Suprapubic skin (tissue), 4 donors: Measurements from ENCODE around the gene DUOXA1. TPM values are rescaled to one million over a fixed set of nuclear protein-coding genes. Genes with fewer than 3 reads are reported as not detected.

Experiments
- DNase-seq, 2 donors: peaks; one replicate each; pipeline ENCODE4 v3.0.0-alpha.2; 2019; ENCODE audit warnings: low spot score in 2 of 2
- H3K27ac ChIP-seq: fragments of 200-600 bp; sonication (generic); one replicate; pipeline ENCODE4 v1.5.1; 2019
- H3K27me3 ChIP-seq: fragments of 200-600 bp; sonication (generic); one replicate; pipeline ENCODE4 v1.5.1; 2019
- H3K36me3 ChIP-seq: fragments of 200-600 bp; sonication (generic); one replicate; pipeline ENCODE4 v1.5.1; 2019
- H3K4me1 ChIP-seq: fragments of 200-600 bp; sonication (generic); one replicate; pipeline ENCODE4 v1.5.1; 2019
- H3K4me3 ChIP-seq: fragments of 200-600 bp; sonication (generic); one replicate; pipeline ENCODE4 v1.5.1; 2019; ENCODE audit warnings: mild to moderate bottlenecking
- H3K9me3 ChIP-seq: fragments of 200-600 bp; sonication (generic); one replicate; pipeline ENCODE4 v1.5.1; 2019
- CTCF ChIP-seq, 2 donors: fragments of 200-600 bp in 1 of 2; fragments of 450-650 bp in 1 of 2; sonication (generic) in 1 of 2; IDR thresholded peaks; one replicate each; pipeline ENCODE4 v1.5.1; 2016 to 2019; ENCODE audit warnings: antibody characterized with exemption in 2 of 2, mild to moderate bottlenecking in 1 of 2, moderate library complexity in 1 of 2
- EP300 ChIP-seq: sonication (generic); formaldehyde crosslinking; IDR thresholded peaks from one replicate; pipeline ENCODE4 v1.6.1; 2017; ENCODE audit warnings: antibody characterized with exemption
- POLR2A ChIP-seq, 2 donors: fragments of 450-650 bp; IDR thresholded peaks; one replicate each; pipeline ENCODE4 v1.6.1; 2017; ENCODE audit warnings: antibody characterized with exemption in 2 of 2, mild to moderate bottlenecking in 2 of 2, moderate library complexity in 2 of 2
- POLR2AphosphoS5 ChIP-seq, 3 donors: sonication (generic); formaldehyde crosslinking; IDR thresholded peaks; one replicate each; pipeline ENCODE4 v1.6.1; 2017; ENCODE audit warnings: antibody characterized with exemption in 3 of 3
- WGBS: methylation state at CpG from one replicate; pipeline ENCODE4 v1.1.5; 2018; 5-methylcytosine and 5-hydroxymethylcytosine counted together
- total RNA-seq, 4 donors: library from RNA; depleted of rRNA; stranded (reverse); fragments of >200 nt; gene quantifications; one replicate each; pipeline ENCODE4 v1.1.0, GENCODE V29; 2016

Gene DUOXA1
- total RNA-seq, 4 donors from 2014 or later = 65.6 to 178 (median 89.6) TPM

GRCh38 chr15:45166834-45167630, 37.4 kb upstream of the DUOXA1 start:
- peak; percentile 41 to 79 for TF ChIP-seq CTCF (IDR thresholded peaks at IDR 0.05)
- peak in 1 of 2 donors; percentile 5 for TF ChIP-seq POLR2A (IDR thresholded peaks at IDR 0.05)
- no peak for TF ChIP-seq POLR2AphosphoS5 (IDR thresholded peaks at IDR 0.05)
- peaks cover 39% of the 10 kb centered on the region for H3K4me1 ChIP-seq
- peak overlapping the region; percentile 87 for H3K4me3 ChIP-seq
- no peaks in the 10 kb centered on the region for H3K9me3 ChIP-seq
- peaks cover 12% of the 10 kb centered on the region for H3K36me3 ChIP-seq
- WGBS = 2% methylated on average over 9 of the region's 79 CpGs
- DNase-seq = peak; percentile 93 to 95
- peak overlapping the region; percentile 99 for H3K27ac ChIP-seq
- H3K27me3 ChIP-seq = no peaks in the 10 kb centered on the region

GRCh38 chr15:45165536-45165935, 35.9 kb upstream of the DUOXA1 start:
- Histone ChIP-seq H3K4me3 (no peak overlapping the region), H3K9me3 (no peaks in the 10 kb centered on the region), H3K4me1 (peaks cover 45% of the 10 kb centered on the region), H3K36me3 (peaks cover 3% of the 10 kb centered on the region), H3K27me3 (no peaks in the 10 kb centered on the region), H3K27ac (peak overlapping the region; percentile 40)
- 70% methylated on average over 4 of the region's 5 CpGs for WGBS
- DNase-seq = no peak
- no peak for TF ChIP-seq EP300
- TF ChIP-seq POLR2A (IDR thresholded peaks at IDR 0.05) = no peak
- TF ChIP-seq CTCF (IDR thresholded peaks at IDR 0.05) = no peak
- TF ChIP-seq POLR2AphosphoS5 (IDR thresholded peaks at IDR 0.05) = no peak

- no peak for DNase-seq
- Histone ChIP-seq H3K27ac (no peak overlapping the region), H3K36me3 (peaks cover 3% of the 10 kb centered on the region), H3K4me3 (no peak overlapping the region), H3K27me3 (no peaks in the 10 kb centered on the region), H3K9me3 (no peaks in the 10 kb centered on the region), H3K4me1 (peaks cover 45% of the 10 kb centered on the region)
- 100% methylated on average over 1 of the region's 1 CpG for WGBS
- no peak for TF ChIP-seq EP300
- no peak for TF ChIP-seq CTCF (IDR thresholded peaks at IDR 0.05)
- no peak for TF ChIP-seq POLR2A (IDR thresholded peaks at IDR 0.05)
- TF ChIP-seq POLR2AphosphoS5 (IDR thresholded peaks at IDR 0.05) = no peak
Observed at GRCh38 chr15:45164914-45165313, 35.2 kb upstream of the DUOXA1 start.

- H3K27ac ChIP-seq = no peak overlapping the region
- WGBS = 100% methylated on average over 3 of the region's 9 CpGs
- H3K9me3 ChIP-seq = no peaks in the 10 kb centered on the region
- peaks cover 45% of the 10 kb centered on the region for H3K4me1 ChIP-seq
- TF ChIP-seq EP300 (no peak), POLR2A (IDR thresholded peaks at IDR 0.05) (no peak), CTCF (IDR thresholded peaks at IDR 0.05) (no peak), POLR2AphosphoS5 (IDR thresholded peaks at IDR 0.05) (no peak)
- H3K4me3 ChIP-seq = no peak overlapping the region
- H3K27me3 ChIP-seq = no peaks in the 10 kb centered on the region
- H3K36me3 ChIP-seq = peaks cover 3% of the 10 kb centered on the region
- no peak for DNase-seq
Observed at GRCh38 chr15:45163508-45163856, 33.8 kb upstream of the DUOXA1 start.

- peak in 1 of 2 donors; percentile 84 for DNase-seq
- H3K4me1 ChIP-seq = peaks cover 50% of the 10 kb centered on the region
- H3K4me3 ChIP-seq = no peak overlapping the region
- peak; percentile 65 to 83 for TF ChIP-seq CTCF (IDR thresholded peaks at IDR 0.05)
- no peak for TF ChIP-seq EP300
- TF ChIP-seq POLR2A (IDR thresholded peaks at IDR 0.05) = no peak
- TF ChIP-seq POLR2AphosphoS5 (IDR thresholded peaks at IDR 0.05) = peak in 1 of 3 donors; percentile 55
- H3K9me3 ChIP-seq = no peaks in the 10 kb centered on the region
- H3K36me3 ChIP-seq = peaks cover 3% of the 10 kb centered on the region
- 29% methylated on average over 4 of the region's 7 CpGs for WGBS
- no peaks in the 10 kb centered on the region for H3K27me3 ChIP-seq
- peak overlapping the region; percentile 71 for H3K27ac ChIP-seq
Observed at GRCh38 chr15:45162771-45163507, 33.3 kb upstream of the DUOXA1 start.
